ENCODE data around the gene NXNL1.
"Not testable (repeated sequence)": the region's sequence is repeated elsewhere in the genome, so short reads cannot be mapped to it uniquely, and the experiment has no call there.

The NXNL1 gene

GRCh38 chr19:17486545-17487240 is 26.0 kb upstream of the NXNL1 start:
- DNase-seq: no peak

GRCh38 chr19:17484520-17485185 is 23.9 kb upstream of the NXNL1 start:
- no peak for DNase-seq

GRCh38 chr19:17483605-17484002 is 22.9 kb upstream of the NXNL1 start:
- DNase-seq: no peak

- no peak for DNase-seq
Observed at GRCh38 chr19:17482877-17483604, 22.3 kb upstream of the NXNL1 start.

GRCh38 chr19:17481986-17482385 is 21.3 kb upstream of the NXNL1 start:
- no peak for DNase-seq

- DNase-seq: peak; percentile 91
Observed at GRCh38 chr19:17479325-17479791, 18.6 kb upstream of the NXNL1 start.

GRCh38 chr19:17475541-17476115 is 14.9 kb upstream of the NXNL1 start:
- peak; percentile 79 for DNase-seq

- DNase-seq: not testable (repeated sequence)
Observed at GRCh38 chr19:17475011-17475540, 14.3 kb upstream of the NXNL1 start.

GRCh38 chr19:17473041-17473440 is 12.3 kb upstream of the NXNL1 start:
- DNase-seq: peak; percentile 80

- DNase-seq: no peak
Observed at GRCh38 chr19:17471410-17472125, 10.8 kb upstream of the NXNL1 start.

- DNase-seq: peak; percentile 99
Observed at GRCh38 chr19:17470068-17470841, 9.5 kb upstream of the NXNL1 start, which contains the start of gene SLC27A1. Gene SLC27A1 (plus strand): TSS chr19:17470524. CDS start chr19:17470541, 17 bp downstream.

- peak; percentile 95 for DNase-seq
Observed at GRCh38 chr19:17469481-17470067, 8.8 kb upstream of the NXNL1 start.

- DNase-seq: no peak
Observed at GRCh38 chr19:17469092-17469480, 8.4 kb upstream of the NXNL1 start.

GRCh38 chr19:17468302-17469091 is 7.8 kb upstream of the NXNL1 start:
- no peak for DNase-seq

GRCh38 chr19:17467471-17468301 is 7.0 kb upstream of the NXNL1 start:
- DNase-seq: no peak

GRCh38 chr19:17466487-17466850 is 5.7 kb upstream of the NXNL1 start:
- DNase-seq: no peak

GRCh38 chr19:17458970-17459369 is 1.8 kb downstream of the NXNL1 start:
- DNase-seq: no peak

- no peak for DNase-seq
Observed at GRCh38 chr19:17457616-17458015, 3.1 kb downstream of the NXNL1 start.

- DNase-seq: no peak
Observed at GRCh38 chr19:17456127-17456526, 4.6 kb downstream of the NXNL1 start.

Data from fibroblast of skin of back (primary cell).